Heart right ventricle (tissue), 16 donors: Measurements from ENCODE around the gene PLXNC1. TPM values are rescaled to one million over a fixed set of nuclear protein-coding genes. Genes with fewer than 3 reads are reported as not detected.

Experiments used
- ATAC-seq, 8 donors: fragments of 200-7000 bp; cut with Tn5 transposase; one replicate each; pipeline ENCODE4 v1.9.1; 2020; ENCODE audit warnings: mild to moderate bottlenecking in 8 of 8, moderate library complexity in 8 of 8, moderate number of reproducible peaks in 1 of 8
- DNase-seq, 2 donors: peaks; one replicate each; pipeline ENCODE4 v3.0.0-alpha.2; 2020
- H3K27ac ChIP-seq, 10 donors: fragments of 200-600 bp; sonication (generic) in 2 of 10; one replicate each; pipeline versions ENCODE4 v1.5.0 to v1.8.0; 2020 to 2022; ENCODE audit warnings: mild to moderate bottlenecking in 3 of 10
- H3K27me3 ChIP-seq, 7 donors: fragments of 200-600 bp; one replicate each; pipeline ENCODE4 v1.8.0; 2021 to 2022; ENCODE audit warnings: mild to moderate bottlenecking in 2 of 7
- H3K36me3 ChIP-seq, 9 donors: fragments of 200-600 bp; sonication (generic) in 1 of 9; one replicate each; pipeline versions ENCODE4 v1.5.0 to v1.8.0; 2020 to 2022; ENCODE audit warnings: mild to moderate bottlenecking in 2 of 9
- H3K4me1 ChIP-seq, 9 donors: fragments of 200-600 bp; sonication (generic) in 1 of 9; one replicate each; pipeline versions ENCODE4 v1.5.0 to v1.8.0; 2020 to 2022; ENCODE audit warnings: mild to moderate bottlenecking in 4 of 9
- H3K4me3 ChIP-seq, 10 donors: fragments of 200-600 bp; sonication (generic) in 2 of 10; one replicate each; pipeline versions ENCODE4 v1.5.0 to v1.8.0; 2020 to 2022; ENCODE audit warnings: mild to moderate bottlenecking in 7 of 10, moderate library complexity in 2 of 10
- H3K9me3 ChIP-seq, 11 donors: fragments of 200-600 bp in 10 of 11; sonication (generic) in 2 of 11; one replicate each; pipeline versions ENCODE4 v1.5.0 to v1.8.0; 2013 to 2022; ENCODE audit warnings: mild to moderate bottlenecking in 2 of 11, control low read depth in 1 of 11, moderate library complexity in 1 of 11
- CTCF ChIP-seq, 9 donors: fragments of 200-600 bp; sonication (generic) in 2 of 9; IDR thresholded peaks; one replicate each; pipeline versions ENCODE4 v1.5.0 to v1.8.0; 2021 to 2022; ENCODE audit warnings: antibody characterized with exemption in 9 of 9, mild to moderate bottlenecking in 5 of 9, moderate library complexity in 1 of 9
- WGBS, 2 donors: extraction: QIAGEN DNeasy Blood & Tissue Kit; methylation state at CpG; one replicate each; pipeline ENCODE4 v1.1.7; 2013; ENCODE audit warnings: inconsistent platforms in 1 of 2; 5-methylcytosine and 5-hydroxymethylcytosine counted together
- intact Hi-C, 10 donors: fragments of 100-400 bp; cut with DNase I; formaldehyde crosslinking; loops; one replicate each; pipeline versions ENCODE4 v1.11.1 to v1.14.2; 2022
- polyA plus RNA-seq, 2 donors: library from polyadenylated mRNA; stranded (reverse); fragments of 200-250 nt; gene quantifications; one replicate each; pipeline ENCODE4 v1.2.3, GENCODE V29; 2013
- total RNA-seq, 10 donors: library from RNA; stranded (reverse); fragmentation: NEBNext Ultra II Directional in 3 of 10; extraction: Animal tissue kit (Norgen Biotek cat#: 25700) in 3 of 10; gene quantifications; one replicate each; pipeline versions ENCODE4 v1.2.1 to v1.2.4, GENCODE V29; 2021 to 2023
- donor health status: Arrhythmogenic right ventricular cardiomyopathy.
- donor health status: ischemic (EF 13 %, LVEDD 7.1; RV severe dilation, severe dysfunction).
- donor health status: healthy with polysubstance abuse.
- donor health status: DM: no; HTN: yes; CAD: no.
- donor health status: DM: no; HTN: no; CAD: no.
- donor health status: ischemic (EF 25% LVEDD 6.9; RV normal size, moderate dysfunction).
- donor health status: ischemic (EF 25% LVEDD 5.7; RV mildly dilated, moderate dysfunction).
- donor health status: healthy.
- donor health status: DM: yes; HTN: yes; CAD: no.
- donor health status: Ischemic cardiomyopathy.
- donor health status: ischemic (EF 35%, LVEDD 5.7; RV mildly dilated, moderate dysfunction).
- donor health status: nonischemic (EF 11% LVEDD 7.7; RV severe dilation, severe dysfunction).
- donor health status: DM: yes; HTN: yes; CAD: no.
- donor health status: PGD.
- donor health status: ischemic (EF 29% LVEDD 5.4; RV normal size, mild dysfunction).
- donor health status: nonischemic (EF 23%, LVEDD 6.1; RV moderate dilation, normal function).

PLXNC1 gene
- total and polyA plus RNA-seq, 12 donors: 0.72 to 8.5 (median 2.7) TPM

- Histone ChIP-seq H3K36me3 (peaks cover 0 to 23% (median 0%) of the 10 kb centered on the region in 9 donors), H3K9me3 (peaks cover 0 to 3% (median 0%) of the 10 kb centered on the region in 11 donors), H3K4me1 (no peaks in the 10 kb centered on the region), H3K27me3 (no peaks in the 10 kb centered on the region), H3K27ac (no peak overlapping the region), H3K4me3 (no peak overlapping the region)
- no peak for DNase-seq
- no peak for TF ChIP-seq CTCF (IDR thresholded peaks at IDR 0.05)
- no peak for ATAC-seq
- 94 to 98% methylated on average over 2 of the region's 2 CpGs for WGBS, 2 donors
- intact Hi-C loops: no loop called here
Measured at GRCh38 chr12:94191023-94191422, 42.6 kb downstream of the PLXNC1 start.

DNA sequence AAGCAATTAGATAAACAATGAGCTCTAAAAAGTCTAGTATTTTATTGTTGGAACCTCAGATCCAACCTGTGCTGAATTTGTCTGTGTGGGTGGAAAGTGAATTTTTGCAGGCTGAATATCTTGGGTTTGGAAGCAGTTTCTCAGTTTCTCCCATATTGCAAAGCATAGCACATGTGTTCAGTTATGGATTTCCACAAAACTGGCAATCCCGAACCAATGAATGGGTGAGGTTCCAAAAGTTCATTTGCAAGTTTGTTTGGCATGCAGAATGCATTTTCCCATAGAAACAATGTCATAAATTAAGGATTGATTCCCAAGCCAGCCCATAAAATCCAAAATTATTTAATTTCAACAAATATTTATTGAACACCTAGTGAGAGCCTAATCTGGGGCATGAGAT is 43.4 kb downstream of the PLXNC1 start:
- DNase-seq (no peak), ATAC-seq (no peak)
- H3K36me3 ChIP-seq: peaks cover 0 to 21% (median 0%) of the 10 kb centered on the region in 9 donors
- TF ChIP-seq CTCF (IDR thresholded peaks at IDR 0.05): no peak
- WGBS, 2 donors: 98 to 100% methylated on average over 1 of the region's 1 CpG
- intact Hi-C loops: no loop called here
- H3K4me3 ChIP-seq: no peak overlapping the region
- H3K4me1 ChIP-seq: no peaks in the 10 kb centered on the region
- H3K27ac ChIP-seq: no peak overlapping the region
- H3K27me3 ChIP-seq: no peaks in the 10 kb centered on the region
- peaks cover 0 to 7% (median 0%) of the 10 kb centered on the region in 11 donors for H3K9me3 ChIP-seq

DNA sequence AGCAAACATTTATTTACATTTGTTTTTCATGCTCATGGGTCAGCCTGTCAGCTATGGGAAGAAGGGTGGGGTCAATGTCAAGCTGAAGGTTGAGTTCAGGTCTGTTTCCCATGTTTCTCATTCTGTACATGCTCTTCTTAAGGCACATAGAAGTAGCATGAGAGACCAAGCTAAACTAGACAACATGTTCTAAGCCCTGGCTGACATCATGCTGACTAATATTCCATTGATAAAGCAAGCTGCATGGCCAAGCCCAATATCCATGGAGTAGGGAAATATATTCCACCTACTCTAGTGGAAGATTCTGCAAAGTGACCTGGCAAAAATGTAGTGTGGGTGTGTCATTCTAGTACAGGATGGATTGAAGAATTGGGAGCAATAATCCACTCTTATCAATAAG is 44.1 kb downstream of the PLXNC1 start:
- no peak overlapping the region for H3K27ac ChIP-seq
- peaks cover 0 to 15% (median 0%) of the 10 kb centered on the region in 9 donors for H3K36me3 ChIP-seq
- no peaks in the 10 kb centered on the region for H3K27me3 ChIP-seq
- DNase-seq (no peak), ATAC-seq (no peak)
- H3K4me3 ChIP-seq: no peak overlapping the region
- H3K9me3 ChIP-seq: peaks cover 0 to 14% (median 0%) of the 10 kb centered on the region in 11 donors
- intact Hi-C loops: no loop called here
- H3K4me1 ChIP-seq: no peaks in the 10 kb centered on the region
- TF ChIP-seq CTCF (IDR thresholded peaks at IDR 0.05): no peak

DNA sequence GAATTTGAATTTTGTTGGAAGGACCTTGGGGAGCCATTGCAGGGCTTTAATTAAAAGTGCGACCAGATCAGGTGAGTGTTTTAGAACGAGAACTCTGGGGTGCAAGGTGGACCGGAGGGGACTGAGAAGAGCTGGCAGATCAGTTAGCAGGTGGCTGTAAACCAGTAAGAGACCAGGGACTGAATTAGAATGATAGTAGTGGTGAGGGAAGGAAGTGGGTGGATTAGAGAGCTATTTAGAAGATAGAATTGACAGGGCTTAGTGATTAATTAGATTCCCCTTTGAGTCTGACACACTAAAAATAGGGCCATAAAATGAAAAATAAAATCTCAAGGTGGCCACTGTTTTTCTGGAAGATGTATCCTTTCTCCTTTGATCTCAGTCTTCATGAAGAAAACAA is 44.8 kb downstream of the PLXNC1 start:
- H3K36me3 ChIP-seq: peaks cover 0 to 15% (median 0%) of the 10 kb centered on the region in 9 donors
- no peak for TF ChIP-seq CTCF (IDR thresholded peaks at IDR 0.05)
- intact Hi-C loops: no loop called here
- WGBS, 2 donors: 83 to 88% methylated on average over 3 of the region's 3 CpGs
- ATAC-seq: no peak
- H3K9me3 ChIP-seq: peaks cover 0 to 14% (median 0%) of the 10 kb centered on the region in 11 donors
- no peaks in the 10 kb centered on the region for H3K27me3 ChIP-seq
- no peak overlapping the region for H3K27ac ChIP-seq
- H3K4me1 ChIP-seq: no peaks in the 10 kb centered on the region
- DNase-seq: no peak
- no peak overlapping the region for H3K4me3 ChIP-seq
